ENCODE data around the gene PDE8A.

PDE8A gene

DNA sequence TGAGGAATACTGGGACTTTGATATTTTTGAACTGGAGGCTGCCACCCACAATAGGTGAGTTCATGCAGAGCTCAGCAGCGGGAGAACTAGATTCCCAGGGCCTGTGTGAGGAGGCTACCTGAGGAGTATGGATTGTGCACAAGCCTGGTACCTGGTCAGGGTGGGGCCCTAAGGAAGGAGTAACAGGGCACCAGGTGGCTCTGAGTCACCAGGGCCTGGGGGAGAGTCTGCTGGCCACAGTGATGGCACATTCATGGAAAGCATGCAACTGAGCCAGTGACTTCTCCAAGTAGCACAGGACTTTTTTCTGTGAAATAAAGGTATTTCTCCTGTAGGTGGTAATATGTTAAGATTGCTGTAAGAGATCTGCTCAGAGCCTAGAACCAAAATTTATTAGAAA lies 134.4 kb downstream of the PDE8A start:
- TF ChIP-seq CTCF (IDR thresholded peaks at IDR 0.05; ENCODE audit: borderline replicate concordance, control extremely low read depth, extremely low read depth, insufficient read depth, missing control alignments) = no peak

DNA sequence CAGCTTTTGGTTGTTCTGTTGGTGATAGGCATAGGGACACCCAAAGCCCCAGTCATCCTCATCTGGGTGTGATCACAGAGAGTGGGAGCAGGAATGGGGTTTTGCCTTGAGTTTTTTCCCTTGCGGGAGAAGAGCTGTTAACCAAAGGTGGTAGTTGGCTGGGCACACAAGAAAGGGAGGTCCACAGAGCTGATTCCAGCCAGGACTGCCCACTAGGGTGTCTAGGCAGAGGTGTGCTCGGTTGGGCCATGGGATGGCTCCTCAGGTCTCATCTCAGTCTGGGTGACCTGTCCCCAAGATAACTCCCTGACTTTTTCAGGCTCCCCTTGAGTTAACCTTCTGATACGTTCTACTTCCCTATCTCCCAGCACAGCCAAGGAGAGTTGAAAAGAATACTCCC lies 134.8 kb downstream of the PDE8A start:
- TF ChIP-seq CTCF (IDR thresholded peaks at IDR 0.05; ENCODE audit: borderline replicate concordance, control extremely low read depth, extremely low read depth, insufficient read depth, missing control alignments) = no peak
- no peak for DNase-seq (ENCODE audit: low spot score)
- in situ Hi-C loops (cut with MboI; ENCODE audit: low sequenced_read_pairs, unreplicated experiment) = no loop called here

More for the DNA sequence above, 134.4 kb downstream of the PDE8A start:
- in situ Hi-C loops (cut with MboI; ENCODE audit: low sequenced_read_pairs, unreplicated experiment) = no loop called here
- DNase-seq (ENCODE audit: low spot score) = no peak

DNA sequence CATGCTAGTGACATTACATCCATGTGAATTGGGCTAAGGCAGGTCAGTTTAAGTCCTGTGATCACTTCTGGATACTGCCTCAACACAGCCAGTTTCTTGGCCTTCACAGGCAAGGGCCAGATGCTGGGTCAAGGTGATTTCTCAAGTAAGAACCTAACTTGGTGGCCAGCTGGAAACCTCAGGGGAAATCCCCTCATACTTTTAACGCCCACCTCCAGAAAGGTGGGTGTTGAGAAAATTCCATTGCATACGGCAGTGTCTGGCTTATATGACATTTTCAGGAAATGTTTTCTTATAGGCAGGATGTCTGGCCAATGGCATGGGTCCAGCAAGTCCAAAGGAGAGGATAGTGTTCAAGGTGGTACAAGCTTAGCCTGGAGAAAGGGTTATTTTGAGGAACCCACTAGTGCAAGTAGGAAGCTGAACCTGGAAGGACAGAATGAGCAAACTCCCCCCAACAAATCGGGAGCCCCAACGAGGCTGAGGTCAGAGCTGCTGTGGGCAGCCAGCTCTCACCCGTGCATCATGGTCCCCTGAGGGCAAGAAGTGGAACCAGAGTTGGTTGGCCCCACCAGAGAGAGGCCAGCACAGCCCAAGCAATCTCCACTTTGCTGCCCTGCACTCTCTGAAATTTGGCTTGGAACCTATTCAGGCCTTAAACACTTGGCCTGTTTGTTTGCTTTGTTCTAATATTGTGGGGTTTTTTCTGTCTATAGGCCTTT lies 135.4 kb downstream of the PDE8A start:
- no peak for TF ChIP-seq CTCF (IDR thresholded peaks at IDR 0.05; ENCODE audit: borderline replicate concordance, control extremely low read depth, extremely low read depth, insufficient read depth, missing control alignments)
- DNase-seq (ENCODE audit: low spot score) = peak; percentile 39
- in situ Hi-C loops (cut with MboI; ENCODE audit: low sequenced_read_pairs, unreplicated experiment) = no loop called here

DNA sequence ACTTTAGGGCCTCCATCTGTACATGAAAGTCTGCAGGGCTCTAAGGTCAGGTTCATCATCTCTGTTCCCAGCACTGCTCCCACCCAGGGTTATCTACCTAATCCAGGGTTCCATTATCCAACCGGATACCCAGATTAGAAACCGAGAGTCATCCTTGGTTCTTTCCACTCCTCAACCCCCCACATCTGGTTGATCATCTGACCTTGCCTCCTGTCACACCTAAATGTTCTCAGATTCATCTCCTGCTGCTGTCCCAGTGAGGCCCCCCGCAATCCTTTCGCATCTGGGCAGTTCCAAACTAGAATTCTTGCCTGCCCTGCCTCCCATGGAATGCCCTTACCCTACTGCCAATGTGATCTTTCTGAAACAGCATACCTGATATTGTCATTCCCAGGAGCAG lies 136.5 kb downstream of the PDE8A start:
- TF ChIP-seq CTCF (IDR thresholded peaks at IDR 0.05; ENCODE audit: borderline replicate concordance, control extremely low read depth, extremely low read depth, insufficient read depth, missing control alignments) = no peak
- in situ Hi-C loops (cut with MboI; ENCODE audit: low sequenced_read_pairs, unreplicated experiment) = no loop called here
- no peak for DNase-seq (ENCODE audit: low spot score)

- TF ChIP-seq CTCF (IDR thresholded peaks at IDR 0.05; ENCODE audit: borderline replicate concordance, control extremely low read depth, extremely low read depth, insufficient read depth, missing control alignments) = no peak
- DNase-seq (ENCODE audit: low spot score) = no peak
- in situ Hi-C loops (cut with MboI; ENCODE audit: low sequenced_read_pairs, unreplicated experiment) = no loop called here
Observed at GRCh38 chr15:85118581-85118980, 136.9 kb downstream of the PDE8A start.

GRCh38 chr15:85120351-85121113 lies 138.9 kb downstream of the PDE8A start:
- DNase-seq (ENCODE audit: low spot score) = no peak
- TF ChIP-seq CTCF (IDR thresholded peaks at IDR 0.05; ENCODE audit: borderline replicate concordance, control extremely low read depth, extremely low read depth, insufficient read depth, missing control alignments) = no peak
- in situ Hi-C loops (cut with MboI; ENCODE audit: low sequenced_read_pairs, unreplicated experiment) = no loop called here

All from GM13976 (cell line).